Karpas-422 (cell line): Measurements from ENCODE around the gene FILIP1L. TPM values are rescaled to one million over a fixed set of nuclear protein-coding genes. Genes with fewer than 3 reads are reported as not detected.

Experiments
- DNase-seq: peaks from one replicate; pipeline ENCODE4 v3.0.0-alpha.2; 2015
- H2AFZ ChIP-seq: fragments of 200-600 bp; sonication (generic); 2 replicates; pipeline ENCODE4 v1.6.1; 2014; ENCODE audit warnings: antibody characterized with exemption, low read length, mixed read lengths
- H3K27ac ChIP-seq: fragments of 200-600 bp; sonication (generic); 2 replicates; pipeline ENCODE4 v1.5.1; 2014; ENCODE audit warnings: mild to moderate bottlenecking, low read length, moderate library complexity
- H3K27me3 ChIP-seq: fragments of 200-600 bp; sonication (generic); 2 replicates; pipeline ENCODE4 v1.6.1; 2014; ENCODE audit warnings: low read length, mixed read lengths
- H3K36me3 ChIP-seq: fragments of 200-600 bp; sonication (generic); 2 replicates; pipeline ENCODE4 v1.6.1; 2014; ENCODE audit warnings: low read length, mixed read lengths; ENCODE audit not compliant: insufficient read depth
- H3K4me1 ChIP-seq: fragments of 200-600 bp; sonication (generic); 2 replicates; pipeline ENCODE4 v1.6.1; 2014; ENCODE audit warnings: mild to moderate bottlenecking, low read length, mixed read lengths
- H3K4me2 ChIP-seq: fragments of 200-600 bp; sonication (generic); 2 replicates; pipeline ENCODE4 v1.6.1; 2014; ENCODE audit warnings: low read length, low read depth, mild to moderate bottlenecking; ENCODE audit not compliant: poor library complexity, severe bottlenecking
- H3K4me3 ChIP-seq: fragments of 200-600 bp; sonication (generic); 2 replicates; pipeline ENCODE4 v1.5.1; 2014; ENCODE audit warnings: mild to moderate bottlenecking, antibody characterized with exemption, low read length, mixed read lengths
- H3K79me2 ChIP-seq: fragments of 200-600 bp; sonication (generic); 2 replicates; pipeline ENCODE4 v1.6.1; 2014; ENCODE audit warnings: mild to moderate bottlenecking, low read length, mixed read lengths
- H3K9ac ChIP-seq: fragments of 200-600 bp; sonication (generic); 2 replicates; pipeline ENCODE4 v1.6.0; 2014; ENCODE audit warnings: low read length
- H3K9me2 ChIP-seq: fragments of 200-600 bp; sonication (generic), shearing (Covaris generic); replicated peaks from 2 replicates; pipeline ENCODE4 v1.6.0; 2014; ENCODE audit warnings: mild to moderate bottlenecking, low read length, moderate library complexity; ENCODE audit not compliant: insufficient read depth
- H3K9me3 ChIP-seq: fragments of 300-700, 200-600 bp; sonication (generic); 2 replicates; pipeline ENCODE4 v1.6.1; 2014; ENCODE audit warnings: low read length, mixed read lengths
- H4K20me1 ChIP-seq: fragments of 200-600 bp; sonication (generic); 2 replicates; pipeline ENCODE4 v1.6.1; 2014; ENCODE audit warnings: mild to moderate bottlenecking, antibody characterized with exemption, low read length, low read depth; ENCODE audit not compliant: insufficient read depth
- total RNA-seq: library from RNA; depleted of rRNA; stranded (reverse); fragments of >200 nt; shearing (Covaris generic); gene quantifications from 2 replicates; pipeline ENCODE4 v1.2.3, GENCODE V29; 2014; ENCODE audit warnings: low replicate concordance

FILIP1L gene
- total RNA-seq, 1 experiment from 2014 or later: 0.37 TPM

- Histone ChIP-seq H3K79me2 (no peaks in the 10 kb centered on the region; the same call in 1 of the 2 replicates), H3K4me2 (no peak overlapping the region), H3K4me1 (0 out of 2 replicates have a peak, but pooled peaks cover 3% of the 10 kb centered on the region), H2AFZ (no peak overlapping the region), H3K9ac (no peak overlapping the region), H4K20me1 (0 out of 2 replicates have a peak, but pooled peaks cover 4% of the 10 kb centered on the region), H3K9me3 (no peaks in the 10 kb centered on the region), H3K9me2 (no peaks in the 10 kb centered on the region), H3K27ac (no peak overlapping the region), H3K27me3 (no peaks in the 10 kb centered on the region), H3K36me3 (no peaks in the 10 kb centered on the region), H3K4me3 (no peak overlapping the region)
- DNase-seq: no peak
Observed at GRCh38 chr3:100024520-100025303, 89.6 kb downstream of the FILIP1L start.

GRCh38 chr3:100023595-100023994 lies 90.7 kb downstream of the FILIP1L start:
- Histone ChIP-seq H3K4me1 (0 out of 2 replicates have a peak, but pooled peaks cover 3% of the 10 kb centered on the region), H3K4me3 (no peak overlapping the region), H3K9ac (no peak overlapping the region)

GRCh38 chr3:100023150-100023549 lies 91.2 kb downstream of the FILIP1L start:
- no peak overlapping the region for H3K4me2 ChIP-seq
- no peaks in the 10 kb centered on the region for H3K9me2 ChIP-seq
- H4K20me1 ChIP-seq: 0 out of 2 replicates have a peak, but pooled peaks cover 4% of the 10 kb centered on the region
- H3K9ac ChIP-seq: no peak overlapping the region
- no peaks in the 10 kb centered on the region for H3K27me3 ChIP-seq
- H3K9me3 ChIP-seq: no peaks in the 10 kb centered on the region
- H3K36me3 ChIP-seq: no peaks in the 10 kb centered on the region
- no peaks in the 10 kb centered on the region; the same call in 1 of the 2 replicates for H3K79me2 ChIP-seq
- H3K27ac ChIP-seq: no peak overlapping the region
- DNase-seq: no peak
- H3K4me1 ChIP-seq: 0 out of 2 replicates have a peak, but pooled peaks cover 3% of the 10 kb centered on the region
- no peak overlapping the region for H3K4me3 ChIP-seq
- no peak overlapping the region for H2AFZ ChIP-seq

More at GRCh38 chr3:100023595-100023994, 90.7 kb downstream of the FILIP1L start:
- DNase-seq: no peak
- no peaks in the 10 kb centered on the region; the same call in 1 of the 2 replicates for H3K79me2 ChIP-seq
- no peaks in the 10 kb centered on the region for H3K27me3 ChIP-seq
- H3K27ac ChIP-seq: no peak overlapping the region
- no peaks in the 10 kb centered on the region for H3K36me3 ChIP-seq
- no peaks in the 10 kb centered on the region for H3K9me2 ChIP-seq
- H3K9me3 ChIP-seq: no peaks in the 10 kb centered on the region
- 0 out of 2 replicates have a peak, but pooled peaks cover 4% of the 10 kb centered on the region for H4K20me1 ChIP-seq
- no peak overlapping the region for H3K4me2 ChIP-seq
- H2AFZ ChIP-seq: no peak overlapping the region

- no peaks in the 10 kb centered on the region for H3K36me3 ChIP-seq
- H3K9ac ChIP-seq: no peak overlapping the region
- H2AFZ ChIP-seq: no peak overlapping the region
- no peaks in the 10 kb centered on the region; the same call in 1 of the 2 replicates for H3K79me2 ChIP-seq
- H3K4me2 ChIP-seq: no peak overlapping the region
- no peak overlapping the region for H3K4me3 ChIP-seq
- 0 out of 2 replicates have a peak, but pooled peaks cover 3% of the 10 kb centered on the region for H3K4me1 ChIP-seq
- H3K9me3 ChIP-seq: no peaks in the 10 kb centered on the region
- H3K9me2 ChIP-seq: no peaks in the 10 kb centered on the region
- no peak overlapping the region for H3K27ac ChIP-seq
- H4K20me1 ChIP-seq: 0 out of 2 replicates have a peak, but pooled peaks cover under 1% of the 10 kb centered on the region
- no peaks in the 10 kb centered on the region for H3K27me3 ChIP-seq
- DNase-seq: no peak
Observed at GRCh38 chr3:100022506-100022905, 91.8 kb downstream of the FILIP1L start.

GRCh38 chr3:100020876-100021644 lies 93.2 kb downstream of the FILIP1L start:
- Histone ChIP-seq H3K4me2 (no peak overlapping the region), H3K27ac (no peak overlapping the region), H4K20me1 (no peaks in the 10 kb centered on the region), H3K27me3 (no peaks in the 10 kb centered on the region), H3K9me3 (no peaks in the 10 kb centered on the region), H2AFZ (no peak overlapping the region), H3K36me3 (no peaks in the 10 kb centered on the region), H3K9ac (no peak overlapping the region), H3K4me3 (no peak overlapping the region), H3K79me2 (peaks cover 3% of the 10 kb centered on the region; the same call in 1 of the 2 replicates), H3K4me1 (0 out of 2 replicates have a peak, but pooled peaks cover 8% of the 10 kb centered on the region), H3K9me2 (no peaks in the 10 kb centered on the region)
- no peak for DNase-seq

GRCh38 chr3:100019719-100020118 lies 94.6 kb downstream of the FILIP1L start:
- DNase-seq: no peak
- Histone ChIP-seq H4K20me1 (no peaks in the 10 kb centered on the region), H3K9me2 (no peaks in the 10 kb centered on the region), H3K4me3 (no peak overlapping the region), H3K27ac (no peak overlapping the region), H3K4me2 (no peak overlapping the region), H3K4me1 (0 out of 2 replicates have a peak, but pooled peaks cover 8% of the 10 kb centered on the region), H3K36me3 (no peaks in the 10 kb centered on the region), H2AFZ (no peak overlapping the region), H3K9ac (no peak overlapping the region), H3K9me3 (no peaks in the 10 kb centered on the region), H3K27me3 (no peaks in the 10 kb centered on the region), H3K79me2 (peaks cover 3% of the 10 kb centered on the region; the same call in 1 of the 2 replicates)

GRCh38 chr3:100018806-100019205 lies 95.5 kb downstream of the FILIP1L start:
- H3K27ac ChIP-seq: no peak overlapping the region
- no peak overlapping the region for H2AFZ ChIP-seq
- H3K36me3 ChIP-seq: no peaks in the 10 kb centered on the region
- H3K79me2 ChIP-seq: peaks cover 3% of the 10 kb centered on the region; the same call in 1 of the 2 replicates
- H3K27me3 ChIP-seq: no peaks in the 10 kb centered on the region
- no peaks in the 10 kb centered on the region for H3K9me3 ChIP-seq
- H4K20me1 ChIP-seq: no peaks in the 10 kb centered on the region
- H3K4me2 ChIP-seq: no peak overlapping the region
- H3K9me2 ChIP-seq: no peaks in the 10 kb centered on the region
- 0 out of 2 replicates have a peak, but pooled peaks cover 8% of the 10 kb centered on the region for H3K4me1 ChIP-seq
- H3K9ac ChIP-seq: no peak overlapping the region
- H3K4me3 ChIP-seq: no peak overlapping the region
- no peak for DNase-seq

GRCh38 chr3:100010087-100010417 lies 104.2 kb downstream of the FILIP1L start:
- Histone ChIP-seq H3K4me1 (no peaks in the 10 kb centered on the region), H3K4me3 (no peak overlapping the region), H3K27me3 (no peaks in the 10 kb centered on the region), H4K20me1 (no peaks in the 10 kb centered on the region), H3K4me2 (no peak overlapping the region), H2AFZ (no peak overlapping the region), H3K9me3 (no peaks in the 10 kb centered on the region), H3K9ac (no peak overlapping the region), H3K27ac (no peak overlapping the region), H3K36me3 (no peaks in the 10 kb centered on the region), H3K79me2 (no peaks in the 10 kb centered on the region), H3K9me2 (no peaks in the 10 kb centered on the region; the same call in 1 of the 2 replicates)
- DNase-seq: no peak
